Measurements from ENCODE around the gene MKRN2.

MKRN2 gene

GRCh38 chr3:12549971-12550760 is 6.7 kb upstream of the MKRN2 start:
- no peak for TF ChIP-seq CTCF (IDR thresholded peaks at IDR 0.05; ENCODE audit: extremely low read depth, insufficient read depth, missing control alignments)
- DNase-seq (ENCODE audit: low spot score), result no peak
- in situ Hi-C loops (cut with MboI; ENCODE audit: low pct_unique_long_range_greater_than_20kb, low sequenced_read_pairs, unreplicated experiment), result no loop called here

- no peak for DNase-seq (ENCODE audit: low spot score)
- no peak for TF ChIP-seq CTCF (IDR thresholded peaks at IDR 0.05; ENCODE audit: extremely low read depth, insufficient read depth, missing control alignments)
- in situ Hi-C loops (cut with MboI; ENCODE audit: low pct_unique_long_range_greater_than_20kb, low sequenced_read_pairs, unreplicated experiment), result no loop called here
These were observed 2.9 kb upstream of the MKRN2 start for GRCh38 chr3:12553921-12554391.

GRCh38 chr3:12556314-12556689 is 585 bp upstream of the MKRN2 start:
- in situ Hi-C loops (cut with MboI; ENCODE audit: low pct_unique_long_range_greater_than_20kb, low sequenced_read_pairs, unreplicated experiment), result no loop called here
- no peak for TF ChIP-seq CTCF (IDR thresholded peaks at IDR 0.05; ENCODE audit: extremely low read depth, insufficient read depth, missing control alignments)

GRCh38 chr3:12557473-12558100 is 700 bp downstream of the MKRN2 start:
- in situ Hi-C loops (cut with MboI; ENCODE audit: low pct_unique_long_range_greater_than_20kb, low sequenced_read_pairs, unreplicated experiment), result no loop called here
- no peak for TF ChIP-seq CTCF (IDR thresholded peaks at IDR 0.05; ENCODE audit: extremely low read depth, insufficient read depth, missing control alignments)
- DNase-seq (ENCODE audit: low spot score), result no peak

More at GRCh38 chr3:12556314-12556689, 585 bp upstream of the MKRN2 start:
- no peak for DNase-seq (ENCODE audit: low spot score)

GRCh38 chr3:12558706-12559105 is 1.8 kb downstream of the MKRN2 start:
- in situ Hi-C loops (cut with MboI; ENCODE audit: low pct_unique_long_range_greater_than_20kb, low sequenced_read_pairs, unreplicated experiment), result no loop called here
- TF ChIP-seq CTCF (IDR thresholded peaks at IDR 0.05; ENCODE audit: extremely low read depth, insufficient read depth, missing control alignments), result no peak
- DNase-seq (ENCODE audit: low spot score), result no peak

GRCh38 chr3:12559520-12559919 is 2.6 kb downstream of the MKRN2 start:
- DNase-seq (ENCODE audit: low spot score), result no peak
- in situ Hi-C loops (cut with MboI; ENCODE audit: low pct_unique_long_range_greater_than_20kb, low sequenced_read_pairs, unreplicated experiment), result no loop called here

More at GRCh38 chr3:12559520-12559919, 2.6 kb downstream of the MKRN2 start:
- no peak for TF ChIP-seq CTCF (IDR thresholded peaks at IDR 0.05; ENCODE audit: extremely low read depth, insufficient read depth, missing control alignments)
